GM06990 (cell line): ENCODE results near the gene TAMALIN.

Experiments used
- DNase-seq: peaks from one replicate; pipeline ENCODE4 v3.0.0-alpha.2; 2011; ENCODE audit not compliant: insufficient read length; ENCODE audit errors: extremely low read depth
- H3K27me3 ChIP-seq: replicated peaks from 2 replicates; pipeline ENCODE4 v1.6.0; 2011; ENCODE audit warnings: low read length; ENCODE audit not compliant: control insufficient read depth, insufficient read depth
- H3K36me3 ChIP-seq: 2 replicates; pipeline ENCODE4 v1.5.1; 2011; ENCODE audit warnings: low read length; ENCODE audit not compliant: control insufficient read depth, insufficient read depth
- H3K4me3 ChIP-seq: replicated peaks from 2 replicates; pipeline ENCODE4 v1.5.1; 2011; ENCODE audit warnings: low read depth, mild to moderate bottlenecking, control low read depth, low read length
- CTCF ChIP-seq: IDR thresholded peaks from 2 replicates; pipeline ENCODE4 v1.5.1; 2011; ENCODE audit warnings: low read length, control low read depth, mild to moderate bottlenecking, inconsistent platforms; ENCODE audit not compliant: insufficient read depth, poor library complexity, severe bottlenecking

TAMALIN gene

GRCh38 chr12:52042706-52043385 is 36.1 kb downstream of the TAMALIN start:
- no peak for DNase-seq
- H3K36me3 ChIP-seq, result no peaks in the 10 kb centered on the region
- no peak overlapping the region for H3K4me3 ChIP-seq

GRCh38 chr12:52043386-52044212 is 36.9 kb downstream of the TAMALIN start:
- no peak for DNase-seq
- H3K4me3 ChIP-seq, result no peak overlapping the region
- no peak for TF ChIP-seq CTCF
- no peaks in the 10 kb centered on the region for H3K27me3 ChIP-seq
- H3K36me3 ChIP-seq, result no peaks in the 10 kb centered on the region

More at GRCh38 chr12:52042706-52043385, 36.1 kb downstream of the TAMALIN start:
- no peak for TF ChIP-seq CTCF
- H3K27me3 ChIP-seq, result no peaks in the 10 kb centered on the region

- TF ChIP-seq CTCF, result no peak
- DNase-seq, result no peak
- no peaks in the 10 kb centered on the region for H3K36me3 ChIP-seq
- no peaks in the 10 kb centered on the region for H3K27me3 ChIP-seq
- no peak overlapping the region for H3K4me3 ChIP-seq
These were observed 37.7 kb downstream of the TAMALIN start for GRCh38 chr12:52044292-52044983.

GRCh38 chr12:52045794-52046199 is 39.1 kb downstream of the TAMALIN start:
- Histone ChIP-seq H3K4me3 (no peak overlapping the region), H3K27me3 (no peaks in the 10 kb centered on the region), H3K36me3 (no peaks in the 10 kb centered on the region)
- TF ChIP-seq CTCF, result no peak
- no peak for DNase-seq

GRCh38 chr12:52046859-52047258 is 40.1 kb downstream of the TAMALIN start:
- H3K36me3 ChIP-seq, result no peaks in the 10 kb centered on the region
- no peaks in the 10 kb centered on the region for H3K27me3 ChIP-seq
- no peak for DNase-seq
- TF ChIP-seq CTCF, result no peak
- H3K4me3 ChIP-seq, result no peak overlapping the region
